K562 (cell line): ENCODE data around the gene JADE2. TPM values are rescaled to one million over a fixed set of nuclear protein-coding genes. Genes with fewer than 3 reads are reported as not detected.
A peak's percentile ranks its signal among the peaks of the same experiment; 100 is the strongest.

Experiments used
- ADNP ChIP-seq: fragments of 200-800 bp; sonication (Bioruptor generic); IDR thresholded peaks from 2 replicates; pipeline ENCODE4 v1.6.1; 2016; ENCODE audit warnings: missing genetic modification characterization, missing compliant biosample characterization
- ATF2 ChIP-seq: sonication (generic); formaldehyde crosslinking; IDR thresholded peaks from 2 replicates; pipeline ENCODE4 v1.8.1; 2022; ENCODE audit warnings: missing genetic modification reagents
- BACH1 ChIP-seq: fragments of 200-800 bp; sonication (Bioruptor generic); IDR thresholded peaks from 2 replicates; pipeline ENCODE4 v1.6.1; 2016; ENCODE audit warnings: missing genetic modification characterization, missing compliant biosample characterization
- E2F8 ChIP-seq: fragments of 450-650 bp; IDR thresholded peaks from 2 replicates; pipeline ENCODE4 v1.7.1; 2018; ENCODE audit warnings: mild to moderate bottlenecking, low read depth; ENCODE audit not compliant: partially characterized antibody
- HEY1 ChIP-seq: fragments of 250-450 bp; sonication (Bioruptor Pico); IDR thresholded peaks from 2 replicates; pipeline ENCODE4 v1.5.0; 2020; ENCODE audit warnings: mild to moderate bottlenecking, moderate library complexity, borderline replicate concordance
- HLTF ChIP-seq: fragments of 450-650 bp; IDR thresholded peaks from 2 replicates; pipeline ENCODE4 v1.6.1; 2016
- KDM1A ChIP-seq, 2 experiments: fragments of 450-650 bp; IDR thresholded peaks; 2 replicates each; pipeline ENCODE4 v1.6.1; 2016; ENCODE audit warnings: mild to moderate bottlenecking in 2 of 2
- KLF10 ChIP-seq: fragments of 250-450 bp; sonication (Bioruptor Pico); IDR thresholded peaks from 2 replicates; pipeline ENCODE4 v1.6.1; 2021; ENCODE audit warnings: matching md5 sums
- LARP7 ChIP-seq: fragments of 450-650 bp; IDR thresholded peaks from 2 replicates; pipeline ENCODE4 v1.6.1; 2016
- MCM3 ChIP-seq: fragments of 450-650 bp; IDR thresholded peaks from 2 replicates; pipeline ENCODE4 v1.6.1; 2016
- MCM7 ChIP-seq, 2 experiments: fragments of 450-650 bp; IDR thresholded peaks; 2 replicates each; pipeline ENCODE4 v1.6.1; 2016 to 2018
- MEF2D ChIP-seq: conservative IDR thresholded peaks from 2 replicates; pipeline ENCODE4 v1.6.1; 2016; ENCODE audit warnings: low read depth, missing genetic modification characterization, missing compliant biosample characterization
- MNT ChIP-seq, 2 experiments: fragments of 450-650 bp; conservative IDR thresholded peaks; 2 replicates each; pipeline ENCODE4 v1.6.1; 2017; ENCODE audit warnings: mild to moderate bottlenecking in 2 of 2, moderate library complexity in 2 of 2
- NFE2L1 ChIP-seq: fragments of 450-650 bp; IDR thresholded peaks from 2 replicates; pipeline ENCODE4 v1.6.1; 2016; ENCODE audit warnings: missing genetic modification characterization, low read depth, mild to moderate bottlenecking, missing compliant biosample characterization, moderate library complexity, borderline replicate concordance
- NR2F6 ChIP-seq: fragments of 450-650 bp; formaldehyde crosslinking; IDR thresholded peaks from 2 replicates; pipeline ENCODE4 v1.4.0; 2020; ENCODE audit warnings: mild to moderate bottlenecking
- RCOR1 ChIP-seq, 2 experiments: IDR thresholded peaks; 2 replicates each; pipeline ENCODE4 v1.6.1; 2012; ENCODE audit warnings: low read depth in 2 of 2, low read length in 2 of 2, borderline replicate concordance in 1 of 2, improper control_type of control experiment in 1 of 2
- RFX7 ChIP-seq: fragments of 250-450 bp; sonication (Bioruptor Pico); IDR thresholded peaks from 2 replicates; pipeline ENCODE4 v1.5.1; 2021; ENCODE audit warnings: mild to moderate bottlenecking
- SMAD1 ChIP-seq: fragments of 150-350 bp; IDR thresholded peaks from 2 replicates; pipeline ENCODE4 v1.6.1; 2014; ENCODE audit warnings: low read length, low read depth; ENCODE audit not compliant: partially characterized antibody
- SMAD4 ChIP-seq: fragments of 250-450 bp; sonication (Bioruptor Pico); conservative IDR thresholded peaks from 2 replicates; pipeline ENCODE4 v1.8.0; 2021; ENCODE audit warnings: inconsistent platforms, mild to moderate bottlenecking, moderate library complexity
- SMARCE1 ChIP-seq: fragments of 450-650 bp; IDR thresholded peaks from 2 replicates; pipeline ENCODE4 v1.7.1; 2016; ENCODE audit warnings: mild to moderate bottlenecking
- SOX6 ChIP-seq: fragments of 450-650 bp; IDR thresholded peaks from 2 replicates; pipeline ENCODE4 v1.6.1; 2014; ENCODE audit warnings: mild to moderate bottlenecking
- TARDBP ChIP-seq: fragments of 450-650 bp; IDR thresholded peaks from 2 replicates; pipeline ENCODE4 v1.6.1; 2016
- TEAD4 ChIP-seq, 2 experiments: sonication (generic) in 1 of 2; formaldehyde crosslinking in 1 of 2; IDR thresholded peaks; 2 replicates each; pipeline versions ENCODE4 v1.6.1 to v1.8.0; 2012 to 2022; ENCODE audit warnings: borderline replicate concordance in 1 of 2, inconsistent platforms in 1 of 2, low read length in 1 of 2, mild to moderate bottlenecking in 1 of 2, missing genetic modification reagents in 1 of 2
- ZNF140 ChIP-seq: fragments of 250-450 bp; sonication (Bioruptor Pico); IDR thresholded peaks from 2 replicates; pipeline ENCODE4 v1.8.0; 2021; ENCODE audit warnings: moderate library complexity, mild to moderate bottlenecking, inconsistent platforms
- ZNF75A ChIP-seq: fragments of 450-650 bp; formaldehyde crosslinking; IDR thresholded peaks from 2 replicates; pipeline ENCODE4 v1.4.0; 2020; ENCODE audit warnings: mild to moderate bottlenecking
- polyA plus RNA-seq, 8 experiments: library from polyadenylated mRNA; depleted of rRNA in 4 of 8; stranded (reverse) in 5 of 8; unstranded in 3 of 8; fragments of >200 nt; fragmentation: Nextera tagmentation in 2 of 8; fragmentation: Illumina TruSeq in 1 of 8; extraction: Ambion mirVana in 2 of 8; extraction: Trizol in 1 of 8; gene quantifications; 2 replicates each; pipeline versions ENCODE4 v1.2.1 to v1.2.3, GENCODE V29; 2011 to 2014; ENCODE audit warnings: inconsistent platforms in 1 of 8, missing spikeins in 1 of 8
- total RNA-seq, 7 experiments: library from RNA; depleted of rRNA in 6 of 7; stranded (reverse); fragments of >200 nt in 6 of 7; fragmentation: Illumina TruSeq in 2 of 7; extraction: Trizol in 2 of 7; gene quantifications; 2 replicates each; pipeline versions ENCODE4 v1.2.1 to v1.2.3, GENCODE V29; 2011 to 2021; ENCODE audit warnings: low replicate concordance in 1 of 7

The JADE2 gene
- total and polyA plus RNA-seq, 9 of the 15 experiments (the other 6 are each of a cell fraction or from before 2014, with no cell fraction given): 0.50 to 23.3 (median 9.1) TPM

- TF ChIP-seq RFX7 (no peak), SOX6 (peak; percentile 67; the same call in 1 of the 2 replicates), MCM3 (no peak), LARP7 (no peak), E2F8 (no peak), ADNP (tag) (no peak), MEF2D (tag) (no peak), ATF2 (CRISPR knock-in tag) (no peak), MNT (conservative IDR thresholded peaks at IDR 0.05) (no peak), KDM1A (IDR thresholded peaks at IDR 0.05) (no peak), MCM7 (IDR thresholded peaks at IDR 0.05) (no peak), RCOR1 (IDR thresholded peaks at IDR 0.05; ENCODE audit: borderline replicate concordance in 1 of 2, low read depth in 2 of 2, low read length in 2 of 2) (peak in 1 of 2 experiments; percentile 90; a peak in 2 of 4 replicates), SMARCE1 (no peak), SMAD4 (CRISPR knock-in tag) (0 out of 2 replicates have a peak, but pooled peaks have one; percentile 52), NR2F6 (CRISPR knock-in tag) (no peak), NFE2L1 (tag) (no peak), BACH1 (tag) (peak; percentile 66; the same call in 1 of the 2 replicates), TARDBP (no peak), ZNF75A (CRISPR knock-in tag) (no peak), HEY1 (CRISPR knock-in tag) (no peak), HLTF (no peak), ZNF140 (CRISPR knock-in tag) (no peak), TEAD4 (IDR thresholded peaks at IDR 0.05; ENCODE audit: low read length) (peak; percentile 39; the same call in 1 of the 2 replicates), TEAD4 (CRISPR knock-in tag; IDR thresholded peaks at IDR 0.05; ENCODE audit: borderline replicate concordance) (no peak), SMAD1 (no peak), KLF10 (CRISPR knock-in tag) (no peak)
These were observed 83.9 kb downstream of the JADE2 start (continued) for GRCh38 chr5:134609232-134609851.
